GM20431 (cell line): Measurements from ENCODE around the gene STUB1.

Experiments used
- in situ Hi-C: fragments of 300-500 bp; cut with MseI, MboI; formaldehyde crosslinking; loops from one replicate; pipeline ENCODE4 v1.15.0; 2020; ENCODE audit warnings: low sequenced_read_pairs; ENCODE audit not compliant: unreplicated experiment

STUB1 gene

GRCh38 chr16:643050-643368 is 37.2 kb upstream of the STUB1 start:
- in situ Hi-C loops: no loop called here

- in situ Hi-C loops: no loop called here
Measured at GRCh38 chr16:644556-644955, 35.7 kb upstream of the STUB1 start.

- in situ Hi-C loops: no loop called here
Measured at GRCh38 chr16:645852-646678, 34.1 kb upstream of the STUB1 start.

- in situ Hi-C loops: no loop called here
Measured at GRCh38 chr16:646679-647172, 33.5 kb upstream of the STUB1 start.

GRCh38 chr16:647173-647902 is 32.9 kb upstream of the STUB1 start:
- in situ Hi-C loops: no loop called here

GRCh38 chr16:648071-648780 is 32.0 kb upstream of the STUB1 start:
- in situ Hi-C loops: no loop called here

- in situ Hi-C loops: no loop called here
Measured at GRCh38 chr16:648781-649589, 31.2 kb upstream of the STUB1 start, which contains the start of gene WDR90. Gene WDR90 (plus strand): TSS chr16:649365. CDS start chr16:649417, 52 bp downstream.

GRCh38 chr16:649631-650030 is 30.6 kb upstream of the STUB1 start:
- in situ Hi-C loops: no loop called here

- in situ Hi-C loops: no loop called here
Measured at GRCh38 chr16:651844-652243, 28.4 kb upstream of the STUB1 start.

GRCh38 chr16:652454-653305 is 27.5 kb upstream of the STUB1 start:
- in situ Hi-C loops: no loop called here

GRCh38 chr16:654034-654433 is 26.2 kb upstream of the STUB1 start:
- in situ Hi-C loops: no loop called here

- in situ Hi-C loops: no loop called here
Measured at GRCh38 chr16:657487-657886, 22.7 kb upstream of the STUB1 start.

GRCh38 chr16:658679-659571 is 21.3 kb upstream of the STUB1 start:
- in situ Hi-C loops: no loop called here

- in situ Hi-C loops: no loop called here
Measured at GRCh38 chr16:659618-660017, 20.6 kb upstream of the STUB1 start.

- in situ Hi-C loops: no loop called here
Measured at GRCh38 chr16:660132-660458, 20.1 kb upstream of the STUB1 start.

- in situ Hi-C loops: no loop called here
Measured at GRCh38 chr16:660459-661183, 19.6 kb upstream of the STUB1 start.

GRCh38 chr16:661184-661821 is 18.9 kb upstream of the STUB1 start:
- in situ Hi-C loops: no loop called here
